ENCODE data around the gene IBA57.
A peak's percentile ranks its signal among the peaks of the same experiment; 100 is the strongest.

Gene IBA57

GRCh38 chr1:228165372-228166169 is at the start of gene IBA57:
IBA57 (plus strand) TSS chr1:228165804; CDS start chr1:228165817, 13 bp downstream.
- peak; percentile 99 for DNase-seq (ENCODE audit: low read depth in 2 of 2)

DNA sequence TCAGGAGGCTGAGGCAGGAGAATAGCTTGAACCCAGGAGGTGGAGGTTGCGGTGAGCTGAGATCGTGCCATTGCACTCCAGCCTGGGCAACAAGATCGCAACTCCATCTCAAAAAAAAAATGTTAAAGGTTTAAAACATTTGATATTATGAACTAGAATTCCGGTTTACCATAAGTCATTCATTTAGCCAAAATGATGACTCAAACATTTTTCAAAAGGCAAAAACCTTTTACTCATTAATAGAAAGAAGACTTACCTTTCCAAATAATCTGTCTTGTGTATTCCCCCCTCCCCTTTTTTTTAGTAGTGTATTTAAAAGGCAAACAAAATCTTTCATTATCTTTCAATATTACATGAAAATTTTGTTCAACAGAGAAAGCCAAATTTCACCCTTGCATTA is 48.3 kb upstream of the IBA57 start:
- no peak for DNase-seq (ENCODE audit: low read depth in 2 of 2)

- no peak for DNase-seq (ENCODE audit: low read depth in 2 of 2)
Observed at GRCh38 chr1:228118040-228118439, 47.6 kb upstream of the IBA57 start.

- no peak for DNase-seq (ENCODE audit: low read depth in 2 of 2)
Observed at GRCh38 chr1:228120351-228120750, 45.3 kb upstream of the IBA57 start.

GRCh38 chr1:228120857-228121489 is 44.6 kb upstream of the IBA57 start:
- no peak for DNase-seq (ENCODE audit: low read depth in 2 of 2)

- DNase-seq (ENCODE audit: low read depth in 2 of 2) = no peak
Observed at GRCh38 chr1:228122921-228123441, 42.6 kb upstream of the IBA57 start.

DNA sequence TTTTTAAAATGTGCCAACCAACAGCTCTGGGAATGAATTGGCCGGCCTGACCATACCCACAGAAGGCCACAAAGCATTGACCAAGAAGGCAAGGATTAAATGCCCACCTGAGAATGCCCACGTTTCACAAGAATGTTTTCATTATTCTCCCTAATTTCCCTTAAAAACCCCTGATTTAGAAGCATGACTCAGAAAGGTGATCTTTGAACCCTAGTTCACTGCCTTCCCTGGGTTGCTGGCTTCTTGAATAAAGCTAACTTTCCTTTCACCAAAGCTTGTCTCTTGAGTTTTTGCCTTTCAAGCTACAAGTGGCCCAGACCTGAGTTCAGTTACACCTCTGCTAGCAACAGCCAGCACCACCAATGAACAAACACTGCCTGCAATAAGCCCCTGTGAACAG is 42.1 kb upstream of the IBA57 start:
- no peak for DNase-seq (ENCODE audit: low read depth in 2 of 2)

GRCh38 chr1:228125185-228125584 is 40.4 kb upstream of the IBA57 start:
- DNase-seq (ENCODE audit: low read depth in 2 of 2) = no peak

- no peak for DNase-seq (ENCODE audit: low read depth in 2 of 2)
Observed at GRCh38 chr1:228131766-228132165, 33.8 kb upstream of the IBA57 start.

DNA sequence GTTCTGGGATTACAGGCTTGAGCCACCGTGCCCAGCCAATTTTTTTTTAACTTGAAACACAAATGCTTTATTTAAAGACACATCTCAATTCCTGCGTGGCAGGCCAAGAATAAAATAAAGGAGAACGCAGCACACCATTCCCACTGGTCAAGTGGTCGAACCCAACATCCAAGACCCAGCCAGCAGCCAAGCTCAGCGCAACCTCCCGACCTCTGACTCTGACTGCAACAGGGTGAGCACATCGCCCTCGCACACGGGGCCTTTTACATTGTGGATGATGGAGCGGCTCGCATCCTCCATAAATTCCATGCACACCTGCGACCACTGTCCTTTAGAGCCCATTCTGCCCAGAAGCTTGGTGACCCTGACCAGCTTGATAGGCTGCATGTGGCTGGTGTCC is 31.0 kb upstream of the IBA57 start:
- no peak for DNase-seq (ENCODE audit: low read depth in 2 of 2)

DNA sequence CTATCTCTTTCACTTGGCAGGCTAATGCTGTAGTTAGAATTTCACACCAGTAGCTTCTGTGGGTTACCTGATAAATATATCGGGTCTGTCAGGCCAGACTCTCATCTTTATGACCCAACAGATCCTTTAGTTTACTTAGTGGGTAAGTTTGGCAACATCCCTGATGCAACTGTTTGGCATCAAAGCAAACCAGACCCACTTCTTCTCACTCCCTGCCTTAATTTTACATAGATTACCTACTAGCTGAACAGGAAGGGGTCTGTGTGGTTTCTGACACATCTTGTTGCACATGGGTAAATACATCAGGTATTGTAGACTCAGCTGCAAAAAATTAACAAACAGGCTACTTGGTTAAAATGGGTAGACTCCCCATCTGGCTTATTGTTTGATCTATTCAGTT is 28.7 kb upstream of the IBA57 start:
- no peak for DNase-seq (ENCODE audit: low read depth in 2 of 2)

GRCh38 chr1:228139406-228139930 is 26.1 kb upstream of the IBA57 start:
- no peak for DNase-seq (ENCODE audit: low read depth in 2 of 2)

GRCh38 chr1:228139931-228140723 is 25.5 kb upstream of the IBA57 start, which contains the start of gene GUK1:
GUK1 (plus strand) TSS chr1:228140279; CDS start chr1:228140303, 24 bp downstream.
- peak; percentile 100 for DNase-seq (ENCODE audit: low read depth in 2 of 2)

DNA sequence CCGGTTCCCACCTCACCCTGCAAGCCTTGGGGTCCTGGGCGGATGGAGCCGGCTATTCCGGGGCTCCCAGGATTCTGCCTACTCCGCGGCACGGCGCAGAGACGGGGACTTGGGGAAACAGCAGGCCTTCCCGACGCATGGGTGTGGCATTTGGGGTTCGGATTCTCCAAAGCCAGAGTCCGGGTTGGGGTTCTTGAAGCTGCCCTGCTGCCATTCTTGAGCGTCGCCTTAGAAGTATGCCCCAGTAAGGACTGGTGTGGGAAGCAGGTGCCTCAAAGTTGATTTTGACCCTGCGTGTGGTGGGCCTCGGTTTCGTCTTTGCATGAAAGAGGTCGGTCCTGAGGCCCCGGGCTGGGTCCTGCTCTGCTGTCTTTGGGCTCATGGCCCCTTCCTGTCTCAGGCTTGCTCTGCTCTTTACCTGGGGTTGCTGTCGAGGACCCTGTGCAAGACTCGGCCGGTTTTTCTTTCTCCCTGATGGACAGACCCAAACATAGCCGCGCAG is 24.8 kb upstream of the IBA57 start:
- no peak for DNase-seq (ENCODE audit: low read depth in 2 of 2)

- DNase-seq (ENCODE audit: low read depth in 2 of 2) = peak in 1 of 2 donors; percentile 15
Observed at GRCh38 chr1:228141226-228142044, 24.2 kb upstream of the IBA57 start.

- no peak for DNase-seq (ENCODE audit: low read depth in 2 of 2)
Observed at GRCh38 chr1:228142155-228142691, 23.4 kb upstream of the IBA57 start.

GRCh38 chr1:228142701-228143136 is 22.9 kb upstream of the IBA57 start:
- DNase-seq (ENCODE audit: low read depth in 2 of 2) = no peak

- no peak for DNase-seq (ENCODE audit: low read depth in 2 of 2)
Observed at GRCh38 chr1:228143480-228144192, 22.0 kb upstream of the IBA57 start.

DNA sequence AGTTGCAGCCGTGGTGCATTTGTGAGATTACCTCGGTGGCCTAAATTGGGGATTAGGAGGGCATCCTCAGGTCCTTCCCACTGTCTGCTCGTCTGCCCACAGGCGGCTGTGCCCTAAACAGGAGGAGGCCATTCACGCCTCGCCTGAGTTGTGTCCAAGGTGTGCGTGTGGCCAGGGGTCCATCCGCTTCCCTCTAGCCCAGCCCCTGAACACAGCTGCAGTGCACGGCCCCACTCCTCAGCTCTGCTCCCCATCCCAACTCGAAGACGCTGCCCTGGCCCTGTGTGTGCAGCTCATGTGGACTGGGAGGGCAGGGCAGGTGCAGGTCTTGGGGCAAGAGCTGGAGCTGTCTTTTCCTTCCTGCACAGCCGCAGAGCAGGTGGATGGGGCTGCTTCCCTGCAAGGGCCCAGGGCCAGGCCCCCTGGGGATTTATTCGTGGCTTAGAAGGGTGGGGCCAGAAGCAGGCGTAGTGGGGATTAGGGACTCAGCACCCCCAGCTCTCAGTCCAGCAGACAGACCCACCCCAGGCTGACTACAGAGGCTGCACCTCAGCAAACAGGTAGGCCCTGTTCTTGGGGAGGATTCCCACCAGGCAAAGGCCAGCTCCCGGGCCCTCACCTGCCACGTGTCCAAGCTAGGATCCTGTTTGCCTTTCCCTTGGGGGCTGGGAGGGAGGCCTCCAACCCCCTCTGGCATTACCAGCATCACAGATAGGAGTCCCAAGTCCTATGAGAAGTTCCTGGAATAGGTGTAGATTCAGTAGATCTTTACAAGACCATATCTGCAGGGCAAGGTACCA is 21.2 kb upstream of the IBA57 start:
- DNase-seq (ENCODE audit: low read depth in 2 of 2) = no peak
